HG03060 (cell line): ENCODE measurements around the gene DGUOK.
"Not testable (repeated sequence)": the region's sequence is repeated elsewhere in the genome, so short reads cannot be mapped to it uniquely, and the experiment has no call there.

Experiments used
- ATAC-seq: cut with Tn5 transposase; IDR thresholded peaks from one replicate; pipeline ENCODE4 v1.9.1; 2021; ENCODE audit warnings: low read depth, moderate number of reproducible peaks; ENCODE audit not compliant: unreplicated experiment

DGUOK gene

DNA sequence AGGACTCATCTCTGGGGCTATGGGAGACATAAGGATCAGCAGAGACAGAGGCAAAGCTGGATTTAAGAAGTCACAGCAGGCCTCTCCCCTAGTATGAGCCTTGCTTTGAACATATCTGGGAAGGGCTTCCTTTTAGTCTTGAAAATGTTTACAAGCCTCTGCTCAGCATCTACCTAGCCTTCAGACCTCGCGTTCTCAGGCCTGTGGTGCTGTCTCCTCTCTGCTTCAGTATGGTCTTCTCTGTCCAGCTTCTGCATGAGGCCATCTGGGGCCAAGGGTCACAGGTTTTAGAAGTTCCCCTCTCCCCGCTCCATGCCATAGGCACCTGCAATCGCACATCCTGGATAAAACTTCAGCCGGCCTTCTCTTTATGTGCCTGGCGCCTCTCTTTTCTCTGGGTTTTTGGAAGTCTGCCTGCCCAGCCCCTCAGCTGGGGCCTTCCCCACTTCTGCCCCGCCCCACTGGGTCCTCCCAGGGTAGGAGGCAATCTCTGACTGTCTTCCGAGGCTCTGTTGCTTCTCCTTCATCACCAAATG is 26.8 kb upstream of the DGUOK start:
- ATAC-seq, result no peak

DNA sequence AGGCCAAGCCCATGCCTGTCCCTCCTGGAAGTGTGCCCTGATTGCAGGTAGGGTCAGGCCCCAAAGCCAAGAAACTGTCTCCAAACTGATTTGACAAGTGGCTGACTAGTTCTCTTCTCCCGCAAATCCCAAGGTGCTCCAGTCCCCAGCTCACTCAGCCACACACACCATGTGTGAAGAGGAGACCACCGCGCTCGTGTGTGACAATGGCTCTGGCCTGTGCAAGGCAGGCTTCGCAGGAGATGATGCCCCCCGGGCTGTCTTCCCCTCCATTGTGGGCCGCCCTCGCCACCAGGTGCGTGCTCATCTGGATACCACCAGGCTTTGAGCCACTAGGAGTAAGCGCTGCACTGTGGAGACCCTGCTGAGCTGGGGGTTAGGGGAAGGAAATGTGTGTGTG is 25.5 kb upstream of the DGUOK start:
- ATAC-seq, result no peak

DNA sequence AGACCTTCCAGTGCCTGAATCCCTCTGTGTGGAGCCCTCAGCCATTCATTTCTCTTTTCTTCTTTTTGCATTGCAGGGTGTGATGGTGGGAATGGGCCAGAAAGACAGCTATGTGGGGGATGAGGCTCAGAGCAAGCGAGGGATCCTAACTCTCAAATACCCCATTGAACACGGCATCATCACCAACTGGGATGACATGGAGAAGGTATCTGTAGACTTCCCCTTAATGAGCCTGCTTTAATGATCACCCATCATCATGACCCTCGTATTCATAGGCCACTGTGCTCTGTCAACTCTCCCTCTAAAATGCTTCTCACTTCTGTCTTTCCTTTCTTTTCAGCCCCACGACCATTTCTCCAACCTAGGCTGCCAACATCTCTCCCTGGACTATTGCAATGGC is 24.4 kb upstream of the DGUOK start:
- ATAC-seq, result no peak

DNA sequence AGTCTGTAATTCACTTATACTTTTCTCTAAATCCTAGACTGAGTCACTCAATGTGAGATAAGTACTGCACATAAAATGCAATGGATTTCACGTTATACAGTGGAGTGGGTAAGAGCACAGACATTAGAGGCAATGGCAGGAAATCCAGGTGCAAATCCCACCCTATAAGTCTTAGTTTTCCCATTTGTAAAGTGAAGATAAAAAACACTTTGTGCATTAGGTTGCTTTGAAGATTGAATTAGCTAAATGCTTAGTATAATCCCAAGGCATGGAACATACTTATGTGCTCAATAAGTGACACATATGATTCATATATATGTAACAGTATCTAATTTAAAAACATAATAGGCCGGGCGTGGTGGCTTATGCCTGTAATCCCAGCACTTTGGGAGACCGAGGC is 23.4 kb upstream of the DGUOK start:
- no peak for ATAC-seq

DNA sequence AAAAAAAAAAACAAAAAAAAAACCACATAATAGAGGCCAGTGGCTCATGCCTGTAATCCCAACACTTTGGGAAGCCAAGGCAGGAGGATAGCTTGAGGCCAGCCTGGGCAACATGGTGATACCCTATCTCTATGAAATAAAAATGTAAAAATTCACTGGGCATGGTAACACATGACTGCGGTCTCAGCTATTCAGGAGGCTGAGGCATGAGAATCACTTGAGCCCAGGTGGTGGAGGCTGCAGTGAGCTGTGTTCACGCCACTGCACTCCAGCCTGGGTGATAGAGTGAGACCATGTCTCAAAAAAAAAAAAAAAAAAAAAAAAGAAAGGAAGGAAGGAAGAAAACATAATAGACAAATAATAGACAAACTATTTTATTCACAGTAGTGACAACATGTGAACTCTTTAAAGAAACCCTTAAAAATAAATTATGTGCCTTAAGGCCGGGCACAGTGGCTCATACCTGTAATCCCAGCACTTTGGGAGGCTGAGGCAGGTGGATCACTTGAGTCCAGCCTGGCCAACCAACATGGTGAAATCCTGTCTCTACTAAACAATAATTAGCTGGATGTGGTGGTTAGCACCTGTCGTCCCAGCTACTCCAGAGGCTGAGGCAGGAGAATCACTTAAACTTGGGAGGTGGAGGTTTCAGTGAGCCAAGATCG is 22.6 kb upstream of the DGUOK start:
- not testable (repeated sequence) for ATAC-seq

DNA sequence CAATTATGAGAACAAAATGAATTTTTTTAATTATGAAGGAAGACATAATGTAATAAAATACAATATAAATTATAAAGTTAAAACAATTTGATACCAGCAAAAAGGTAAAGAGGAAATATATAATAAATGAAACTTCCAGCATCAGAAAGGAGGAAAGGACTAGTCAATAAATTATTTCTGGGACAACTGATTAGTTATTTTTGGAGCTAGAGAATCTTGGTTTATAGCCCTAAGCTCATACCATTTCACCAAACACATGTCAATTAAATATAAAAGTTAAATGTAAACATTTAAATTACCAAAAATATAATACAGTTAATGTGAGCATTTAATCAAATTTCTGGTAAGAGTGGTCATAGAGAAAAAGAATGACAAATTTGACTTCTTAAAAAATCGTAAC is 21.7 kb upstream of the DGUOK start:
- ATAC-seq, result no peak

DNA sequence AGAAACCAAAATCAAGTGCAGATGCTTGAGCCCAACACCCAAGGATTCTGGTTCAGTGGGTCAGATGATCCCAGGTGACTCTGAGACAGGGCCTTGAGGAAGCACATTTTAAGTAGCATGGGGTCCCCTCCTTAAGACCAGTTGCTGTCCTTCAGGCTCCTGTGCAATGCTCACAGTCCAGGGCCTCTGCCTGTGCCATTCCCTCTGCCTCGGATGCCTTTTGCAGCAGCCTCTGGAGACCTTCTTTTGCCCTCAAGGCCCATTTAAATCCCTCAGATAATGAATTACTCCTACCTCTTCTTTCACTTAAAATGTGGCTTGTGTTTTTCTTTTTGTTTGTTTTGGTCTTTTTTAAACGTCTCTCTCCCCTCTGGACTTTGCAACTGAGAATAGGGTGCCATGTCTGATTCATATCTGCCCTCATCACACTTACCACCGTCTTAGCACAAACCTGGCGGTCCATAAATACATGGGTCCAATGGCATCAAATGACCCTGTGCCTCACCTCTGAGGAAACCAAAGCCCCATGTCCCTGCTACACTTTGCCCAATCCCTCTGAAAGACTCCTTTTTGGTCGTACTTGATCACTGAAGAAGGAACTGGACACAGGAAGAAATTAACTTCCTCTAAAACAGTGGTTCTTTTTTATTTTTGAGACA is 19.7 kb upstream of the DGUOK start:
- no peak for ATAC-seq

DNA sequence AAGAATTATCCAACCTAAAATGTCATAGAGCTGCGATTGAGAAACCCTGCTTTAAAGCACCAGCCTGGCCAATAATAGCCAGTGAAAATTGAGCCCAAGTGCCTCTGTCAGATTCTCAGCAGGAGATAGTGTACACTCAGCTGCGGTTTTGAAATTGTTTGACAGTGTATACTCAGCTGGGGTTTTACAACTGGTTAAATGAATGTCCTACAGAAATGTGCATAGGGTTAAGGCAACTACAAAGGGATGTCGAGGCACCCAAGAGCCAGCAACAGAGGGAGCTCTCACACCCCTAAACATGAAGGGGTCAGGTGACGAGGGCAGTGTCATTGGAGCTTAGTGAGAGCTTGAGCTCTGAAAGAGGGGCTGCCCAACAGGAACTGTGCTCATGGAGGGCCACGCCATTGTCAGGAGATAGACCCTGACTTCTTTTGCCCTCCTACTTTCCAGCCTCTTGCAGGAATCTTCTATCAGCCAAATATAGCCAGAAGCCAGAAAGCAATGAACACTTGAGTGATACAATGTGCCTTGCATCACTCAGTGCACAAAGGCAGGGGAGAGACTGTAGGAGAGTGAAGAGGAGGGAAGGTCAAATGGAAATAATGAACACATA is 18.7 kb upstream of the DGUOK start:
- ATAC-seq, result no peak

DNA sequence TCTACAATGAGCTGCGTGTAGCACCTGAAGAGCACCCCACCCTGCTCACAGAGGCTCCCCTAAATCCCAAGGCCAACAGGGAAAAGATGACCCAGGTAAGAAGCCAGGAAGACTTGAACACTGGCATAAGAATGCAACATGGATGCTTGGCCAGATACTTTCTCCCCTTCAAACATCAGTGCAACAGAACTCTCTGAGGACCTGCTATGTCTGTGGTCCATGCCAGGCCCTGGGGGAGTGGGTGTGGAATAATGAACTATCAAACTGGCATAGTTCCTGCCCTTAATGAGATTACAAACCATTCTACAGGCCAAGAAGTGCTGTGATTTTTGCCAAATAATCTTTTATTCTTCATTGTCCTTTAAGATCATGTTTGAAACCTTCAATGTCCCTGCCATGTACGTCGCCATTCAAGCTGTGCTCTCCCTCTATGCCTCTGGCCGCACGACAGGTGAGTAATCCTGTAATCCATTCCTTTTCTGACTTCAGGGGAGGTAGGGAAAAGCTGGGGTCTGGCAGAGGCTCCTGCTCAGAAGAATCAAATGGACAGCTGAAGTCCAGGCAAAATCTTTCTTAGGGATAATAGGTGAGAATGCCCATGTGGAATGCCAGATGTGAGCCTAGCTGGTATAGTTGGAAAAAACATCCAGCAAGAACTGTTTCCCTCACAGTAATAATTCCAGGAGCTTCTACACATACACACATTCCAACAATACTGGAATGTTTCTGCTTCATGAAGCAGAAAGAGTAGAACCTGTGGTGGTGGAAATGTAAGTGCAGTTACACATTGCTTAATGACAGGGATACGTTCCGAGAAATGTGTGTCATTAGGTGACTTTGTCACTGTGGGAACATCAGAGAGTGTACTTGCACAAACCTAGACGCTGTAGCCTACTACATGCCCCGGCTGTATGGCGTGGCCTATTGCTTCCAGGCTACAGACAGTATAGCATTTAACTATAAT is 17.7 kb upstream of the DGUOK start:
- ATAC-seq, result no peak

DNA sequence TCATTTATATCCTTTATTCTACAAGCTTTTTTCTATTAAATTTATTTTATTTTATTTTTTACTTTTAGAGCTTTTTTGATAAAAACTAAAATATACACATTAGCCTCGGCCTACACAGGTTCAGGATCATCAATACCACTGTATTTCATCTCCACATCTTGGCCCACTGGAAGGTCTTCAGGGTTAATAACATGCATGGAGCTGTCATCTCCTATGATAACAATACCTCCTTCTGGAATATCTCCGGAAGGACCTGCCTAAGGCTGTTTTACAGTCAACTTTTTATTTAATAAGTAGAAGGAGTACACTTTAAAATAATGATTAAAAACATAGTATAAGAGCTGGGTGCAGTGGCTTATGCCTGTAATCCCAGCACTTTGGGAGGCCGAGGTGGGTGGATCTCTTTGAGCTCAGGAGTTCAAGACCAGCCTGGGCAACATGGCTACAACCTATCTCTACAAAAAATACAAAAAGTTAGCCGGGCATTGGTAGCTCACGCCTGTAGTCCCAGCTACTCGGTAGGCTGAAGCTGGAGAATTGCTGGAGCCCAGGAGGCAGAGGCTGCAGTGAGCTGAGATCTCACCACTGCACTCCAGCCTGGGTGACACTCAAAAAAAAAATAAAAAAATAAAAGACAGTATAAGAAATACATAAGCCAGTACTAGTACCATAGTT is 15.7 kb upstream of the DGUOK start:
- ATAC-seq, result no peak

DNA sequence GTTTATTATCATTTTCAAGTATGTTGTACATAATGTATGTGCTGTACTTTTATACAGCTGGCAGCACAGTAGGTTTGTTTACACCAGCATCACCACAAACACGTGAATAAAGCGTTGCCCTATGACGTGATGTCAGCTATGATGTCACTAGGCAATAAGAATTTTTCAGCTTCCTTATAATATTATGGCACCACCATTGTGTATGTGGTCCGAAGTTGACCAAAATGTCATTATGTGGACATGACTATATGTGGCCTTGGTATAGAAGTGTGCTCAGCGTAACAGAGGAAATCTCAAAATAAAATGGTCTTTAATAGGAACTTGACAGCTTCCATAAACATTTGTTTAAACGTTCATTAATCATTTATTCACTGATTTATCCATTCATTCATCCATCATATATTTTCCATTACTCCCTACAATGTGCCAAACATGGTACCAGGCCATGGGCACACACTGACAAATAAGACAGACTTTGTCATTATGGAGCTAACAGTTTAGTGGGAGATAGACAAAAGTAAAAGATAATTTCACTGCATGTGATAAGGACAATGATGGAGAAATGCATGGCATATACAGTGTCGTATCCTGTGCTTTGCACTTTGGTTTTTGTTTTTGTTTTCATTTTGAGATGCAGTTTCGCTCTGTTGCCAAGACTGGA is 15.0 kb upstream of the DGUOK start:
- ATAC-seq, result no peak

DNA sequence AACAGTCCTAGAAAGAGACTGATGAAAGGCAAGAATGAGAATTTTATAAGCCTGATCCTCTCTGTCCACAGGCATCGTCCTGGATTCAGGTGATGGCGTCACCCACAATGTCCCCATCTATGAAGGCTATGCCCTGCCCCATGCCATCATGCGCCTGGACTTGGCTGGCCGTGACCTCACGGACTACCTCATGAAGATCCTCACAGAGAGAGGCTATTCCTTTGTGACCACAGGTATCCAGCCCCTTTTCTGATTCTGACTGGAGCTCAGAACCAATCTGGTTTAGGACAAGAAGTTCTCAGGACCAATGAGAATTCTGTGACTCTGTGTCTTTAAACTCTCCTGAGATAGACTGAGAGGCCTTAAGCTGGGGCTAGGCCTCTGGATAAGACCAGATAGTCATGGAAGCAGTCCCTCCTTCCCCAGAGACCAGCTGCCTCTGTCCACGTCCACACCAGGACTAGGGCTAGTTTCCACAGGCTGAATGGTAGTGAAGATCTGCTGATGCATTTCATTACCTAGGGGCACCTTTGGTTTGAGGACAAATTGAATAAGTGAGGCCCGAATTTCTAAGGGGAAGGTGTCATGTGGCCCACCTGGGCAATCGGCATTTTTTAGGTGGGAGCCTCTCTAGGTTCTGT is 13.1 kb upstream of the DGUOK start:
- ATAC-seq, result no peak

DNA sequence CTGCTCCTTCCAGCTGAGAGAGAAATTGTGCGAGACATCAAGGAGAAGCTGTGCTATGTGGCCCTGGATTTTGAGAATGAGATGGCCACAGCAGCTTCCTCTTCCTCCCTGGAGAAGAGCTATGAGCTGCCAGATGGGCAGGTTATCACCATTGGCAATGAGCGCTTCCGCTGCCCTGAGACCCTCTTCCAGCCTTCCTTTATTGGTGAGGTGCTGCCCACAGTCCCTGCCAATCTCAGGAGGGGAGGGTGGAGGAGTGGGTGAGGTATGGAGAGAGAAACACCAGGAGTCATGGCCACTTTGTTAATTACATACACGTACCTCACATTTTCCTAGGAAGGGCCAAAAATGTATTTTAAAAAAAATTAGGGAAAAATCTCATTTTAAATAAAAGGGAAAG is 12.0 kb upstream of the DGUOK start:
- no peak for ATAC-seq

DNA sequence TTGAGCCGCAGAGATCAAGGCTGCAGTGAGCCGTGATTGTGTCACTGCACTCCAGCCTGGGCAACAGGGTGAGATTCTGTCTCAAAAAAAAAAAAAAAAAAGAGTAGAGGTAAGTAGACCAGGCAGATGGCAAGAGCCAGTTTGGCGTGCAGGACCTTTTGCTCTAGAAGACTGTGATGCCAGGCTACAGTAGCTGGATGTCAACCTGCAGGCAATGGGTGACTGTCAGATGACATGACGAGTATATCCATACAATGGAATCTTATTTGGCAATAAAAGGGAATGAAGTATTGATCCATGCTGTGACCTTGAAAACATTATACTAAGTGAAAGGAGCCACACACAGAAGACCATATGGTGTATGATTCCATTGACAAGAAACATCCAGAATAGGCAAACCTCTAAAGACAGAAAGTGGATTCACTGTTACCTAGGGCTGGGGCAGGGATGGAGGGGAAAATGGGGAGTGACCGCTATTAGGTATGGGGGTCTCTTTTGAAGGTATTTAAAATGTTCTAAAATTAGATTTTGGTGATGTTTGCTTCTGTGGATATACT is 11.2 kb upstream of the DGUOK start:
- ATAC-seq, result no peak

DNA sequence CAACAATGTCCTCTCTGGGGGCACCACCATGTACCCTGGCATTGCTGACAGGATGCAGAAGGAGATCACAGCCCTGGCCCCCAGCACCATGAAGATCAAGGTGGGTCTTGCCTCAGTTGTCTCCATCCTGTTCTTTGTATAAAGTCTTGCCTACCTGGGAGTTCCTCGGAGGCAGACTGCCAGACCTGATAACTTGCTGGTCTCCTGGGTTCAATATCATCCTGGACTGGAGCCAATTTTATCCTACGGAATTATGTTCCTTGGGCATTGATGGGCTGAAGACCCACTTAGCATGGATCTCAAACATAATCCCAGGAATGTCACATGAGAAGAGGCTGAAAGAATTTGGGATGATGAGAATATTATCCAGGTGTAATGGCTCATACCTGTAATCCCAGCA is 10.0 kb upstream of the DGUOK start:
- ATAC-seq, result no peak

DNA sequence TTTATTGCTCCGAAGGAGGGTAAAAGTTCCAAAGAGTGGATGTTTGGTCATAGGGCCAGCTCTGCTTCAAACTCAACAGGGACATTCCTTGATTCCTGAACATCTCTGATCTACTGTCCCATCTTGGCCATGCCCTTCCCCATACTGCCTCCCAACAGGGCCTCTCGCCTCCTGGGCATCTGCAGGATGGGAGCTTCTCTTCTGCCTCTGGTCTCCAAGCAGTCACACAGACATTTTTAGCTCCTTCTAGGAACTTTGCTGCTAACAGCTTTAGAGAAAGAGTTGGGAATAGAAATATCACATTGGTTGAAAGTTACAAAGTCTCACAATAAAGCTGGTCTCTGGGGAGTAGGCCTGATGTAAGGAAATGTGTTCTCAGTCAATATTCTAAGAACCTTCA is 9.4 kb upstream of the DGUOK start:
- ATAC-seq, result no peak

DNA sequence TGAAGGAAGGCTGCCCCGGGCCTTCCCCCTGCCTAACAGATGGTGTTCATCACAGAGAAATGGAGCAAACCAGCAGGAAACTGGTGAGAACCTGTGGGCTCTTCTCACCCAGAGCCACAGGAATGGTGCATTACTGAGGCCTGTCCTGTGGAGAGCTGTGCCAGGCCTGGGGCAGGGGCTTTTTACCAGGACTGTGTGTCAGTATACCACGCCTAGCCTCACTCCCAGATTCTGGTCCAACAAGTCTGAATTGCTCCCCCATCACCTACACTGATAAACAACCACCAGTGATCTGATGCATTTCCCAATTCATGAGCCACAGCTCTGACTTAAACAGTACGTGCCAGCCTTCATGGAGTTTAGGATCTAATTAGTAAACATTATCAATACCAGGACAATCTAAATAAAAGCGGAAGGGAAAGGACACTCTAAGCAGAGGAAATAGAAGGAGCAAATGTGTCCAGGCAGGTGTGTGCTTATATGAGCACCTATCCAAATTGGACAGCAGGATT is 8.9 kb upstream of the DGUOK start:
- ATAC-seq, result no peak

DNA sequence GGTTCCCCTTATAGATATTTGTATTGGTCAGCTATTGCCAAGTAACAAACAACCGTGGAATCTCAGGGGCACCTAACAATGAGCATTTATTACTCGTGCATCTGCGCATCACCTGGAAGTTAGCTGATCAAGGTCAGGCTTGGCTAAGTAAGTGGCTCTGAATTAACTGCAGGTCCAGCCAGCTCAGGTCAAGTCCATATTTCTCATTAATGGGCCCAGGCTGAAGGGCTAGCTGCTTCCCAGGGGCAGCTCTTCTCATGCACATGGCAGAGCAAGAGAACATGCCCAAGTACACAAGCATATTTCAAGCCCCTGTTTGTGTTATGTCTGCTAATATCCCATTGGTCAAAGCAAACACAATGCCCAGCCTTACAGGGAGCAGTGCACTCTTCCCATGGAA is 7.8 kb upstream of the DGUOK start:
- no peak for ATAC-seq
